ENCODE measurements around the gene IL15. TPM values are rescaled to one million over a fixed set of nuclear protein-coding genes. Genes with fewer than 3 reads are reported as not detected.
"Not testable (repeated sequence)": the region's sequence is repeated elsewhere in the genome, so short reads cannot be mapped to it uniquely, and the experiment has no call there.

The IL15 gene
- polyA plus RNA-seq, 1 donor: 7.0 TPM

DNA sequence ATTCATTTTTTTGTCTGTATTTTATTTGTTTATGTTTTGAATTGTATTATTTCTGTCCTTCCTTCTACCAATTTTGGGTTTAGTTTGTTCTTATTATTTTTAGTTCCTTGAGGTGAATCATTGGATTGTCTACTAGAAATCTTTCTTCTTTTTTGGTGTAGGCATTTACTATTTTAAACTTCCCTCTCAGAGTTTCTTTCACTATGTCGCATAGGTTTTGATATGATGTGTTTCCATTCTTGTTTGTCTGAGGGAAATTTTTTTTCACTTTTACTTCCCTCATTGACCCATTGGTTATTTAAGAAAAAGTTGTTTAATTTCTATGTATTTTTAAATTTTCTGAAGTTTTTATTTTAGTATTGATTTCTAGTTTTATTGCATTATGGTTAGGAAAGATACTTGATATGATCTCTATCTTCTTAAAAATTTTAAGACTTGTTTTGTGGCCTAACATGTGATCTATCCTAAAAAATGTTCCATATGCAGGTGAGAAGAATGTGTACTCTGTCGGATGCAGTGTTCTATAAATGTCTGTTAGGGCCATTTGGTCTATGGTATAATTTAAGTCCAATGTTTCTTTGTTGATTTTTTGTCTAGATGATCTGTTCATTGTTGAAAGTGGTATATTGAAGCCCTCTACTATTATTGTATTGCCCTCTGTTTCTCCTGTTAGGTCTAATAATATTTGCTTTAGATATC, 68.8 kb downstream of the IL15 start:
- DNase-seq: no peak

DNA sequence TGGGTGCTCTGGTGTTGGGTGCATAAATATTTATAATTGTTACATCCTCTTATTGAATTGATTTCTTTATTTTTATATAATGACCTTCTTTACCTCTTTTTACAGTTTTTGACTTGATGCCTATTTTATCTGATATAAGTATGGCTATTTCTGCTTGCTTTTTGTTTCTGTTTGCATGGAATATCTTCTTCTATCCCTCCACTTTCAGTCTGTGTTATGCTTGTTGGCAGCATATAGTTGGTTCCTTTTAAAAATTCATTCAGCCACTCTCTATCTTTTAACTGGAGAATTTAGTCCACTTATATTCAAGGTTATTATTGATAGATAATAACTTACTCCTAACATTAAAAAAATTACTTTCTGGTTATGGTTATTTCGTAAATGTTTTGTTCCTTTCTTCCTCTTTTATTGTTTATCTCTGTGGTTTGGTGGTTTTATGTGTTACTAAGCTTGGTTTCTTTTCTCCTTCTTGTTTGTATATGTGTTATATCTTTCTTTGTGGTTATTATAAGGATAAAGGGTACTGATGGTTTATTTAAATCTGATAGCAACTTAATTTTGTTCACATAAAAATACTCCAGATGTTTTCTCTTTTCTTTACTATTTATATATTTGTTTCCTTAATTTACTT, 69.5 kb downstream of the IL15 start:
- no peak for DNase-seq

- no peak for DNase-seq
These were observed 70.1 kb downstream of the IL15 start for GRCh38 chr4:141706445-141706844.

- DNase-seq: no peak
These were observed 74.8 kb downstream of the IL15 start for GRCh38 chr4:141711211-141711610.

GRCh38 chr4:141713185-141713584, 76.8 kb downstream of the IL15 start:
- no peak for DNase-seq

DNA sequence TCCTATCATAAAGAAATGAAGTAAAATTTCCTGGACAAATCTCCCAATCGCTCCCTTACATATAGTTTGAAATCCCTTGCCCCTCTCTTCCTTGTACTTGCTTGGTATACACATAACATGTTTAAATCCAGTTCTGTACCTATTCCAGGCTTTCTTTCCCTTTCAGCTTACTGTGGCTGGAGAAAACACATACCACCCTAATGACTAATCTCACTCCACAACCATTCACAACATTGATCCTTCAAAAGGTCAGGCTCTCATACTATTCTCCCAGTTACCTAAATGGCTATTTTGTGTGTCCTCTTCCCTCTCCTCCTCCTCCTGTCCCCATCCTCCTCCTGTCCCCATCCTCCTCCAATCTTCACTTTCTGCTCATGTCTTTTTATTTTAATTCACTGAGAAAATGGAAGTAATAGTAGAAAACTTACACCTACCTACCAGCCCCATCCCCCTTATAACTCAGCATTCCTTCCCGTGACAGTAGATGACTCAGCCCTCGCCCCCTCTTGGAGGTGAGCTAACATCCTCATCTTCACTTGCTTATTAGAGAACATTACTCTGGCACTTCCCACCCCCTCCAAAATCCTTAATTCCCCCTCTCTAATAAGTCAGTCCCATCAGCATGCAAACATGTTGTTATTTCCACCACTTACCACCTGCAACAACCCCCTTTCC, 77.5 kb downstream of the IL15 start:
- no peak for DNase-seq

- no peak for DNase-seq
These were observed 83.2 kb downstream of the IL15 start for GRCh38 chr4:141719585-141719984.

- no peak for DNase-seq
These were observed 84.8 kb downstream of the IL15 start for GRCh38 chr4:141721174-141721573.

GRCh38 chr4:141724646-141725045, 88.3 kb downstream of the IL15 start:
- no peak for DNase-seq

- no peak for DNase-seq
These were observed 91.0 kb downstream of the IL15 start for GRCh38 chr4:141727420-141727819.

GRCh38 chr4:141730805-141731204, 94.4 kb downstream of the IL15 start:
- DNase-seq: no peak

DNA sequence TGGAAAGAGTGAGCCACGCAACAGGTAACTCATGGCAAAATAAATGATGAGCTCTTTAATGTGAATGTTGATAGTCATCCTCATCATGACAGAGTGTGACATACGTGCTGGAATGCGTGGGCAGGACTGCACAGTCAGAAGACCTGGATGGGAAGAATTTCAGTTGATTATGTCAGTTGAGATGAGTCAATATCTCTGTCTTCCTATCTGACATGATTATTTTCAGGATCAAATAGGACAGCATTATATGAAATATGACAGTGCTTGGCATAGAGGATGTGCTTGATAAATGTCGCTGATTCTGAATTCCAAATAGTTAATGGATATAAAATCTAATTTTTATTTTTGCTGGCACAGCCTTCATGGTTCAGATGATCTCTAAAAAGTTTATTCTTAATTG, 95.1 kb downstream of the IL15 start:
- no peak for DNase-seq

- no peak for DNase-seq
These were observed 103.3 kb downstream of the IL15 start for GRCh38 chr4:141739636-141740035.

GRCh38 chr4:141746026-141746425, 109.6 kb downstream of the IL15 start:
- no peak for DNase-seq

- not testable (repeated sequence) for DNase-seq
These were observed 115.4 kb downstream of the IL15 start for GRCh38 chr4:141751806-141752205.

DNA sequence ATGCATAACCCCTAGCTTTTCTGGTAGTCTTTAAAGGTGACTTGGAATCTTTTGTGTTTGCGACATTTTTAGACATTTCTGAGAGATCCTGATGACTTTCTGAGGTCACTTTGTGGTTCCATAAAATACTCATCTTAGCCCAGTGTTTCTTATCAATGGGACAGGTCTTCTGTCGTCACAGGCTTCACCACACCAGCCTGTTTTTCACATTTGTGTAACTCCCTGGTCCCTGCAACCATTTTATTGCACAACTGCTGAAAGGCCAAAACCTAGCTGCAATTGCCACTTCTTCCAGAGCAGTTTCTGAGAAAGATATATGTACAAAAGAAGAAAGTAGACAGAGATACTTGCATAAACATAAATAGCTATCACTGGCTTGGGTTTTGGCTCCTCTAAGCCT, 120.9 kb downstream of the IL15 start:
- no peak for DNase-seq

GRCh38 chr4:141759796-141760425, 123.5 kb downstream of the IL15 start:
- DNase-seq: no peak

DNA sequence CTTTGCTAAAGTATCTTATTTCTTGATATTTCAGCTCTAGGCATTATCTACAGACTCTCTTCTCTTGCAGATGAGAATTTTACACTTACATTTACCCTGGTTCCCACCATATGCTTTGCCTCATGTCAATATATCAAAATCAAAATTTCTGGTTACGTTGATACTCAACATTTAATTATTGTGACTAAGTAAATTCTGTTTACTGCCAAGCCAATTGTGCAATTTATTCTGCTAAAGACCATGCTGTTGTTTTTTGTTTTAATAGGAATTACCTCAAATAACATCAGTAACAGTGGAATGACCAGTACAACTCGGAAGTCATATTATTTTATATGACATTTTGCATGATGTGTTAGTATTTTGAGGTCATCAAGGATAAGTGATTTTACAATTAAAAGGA, 125.5 kb downstream of the IL15 start:
- DNase-seq: no peak

- no peak for DNase-seq
These were observed 127.0 kb downstream of the IL15 start for GRCh38 chr4:141763374-141763773.

- DNase-seq: peak; percentile 6
These were observed 132.6 kb downstream of the IL15 start for GRCh38 chr4:141768954-141769353.

DNA sequence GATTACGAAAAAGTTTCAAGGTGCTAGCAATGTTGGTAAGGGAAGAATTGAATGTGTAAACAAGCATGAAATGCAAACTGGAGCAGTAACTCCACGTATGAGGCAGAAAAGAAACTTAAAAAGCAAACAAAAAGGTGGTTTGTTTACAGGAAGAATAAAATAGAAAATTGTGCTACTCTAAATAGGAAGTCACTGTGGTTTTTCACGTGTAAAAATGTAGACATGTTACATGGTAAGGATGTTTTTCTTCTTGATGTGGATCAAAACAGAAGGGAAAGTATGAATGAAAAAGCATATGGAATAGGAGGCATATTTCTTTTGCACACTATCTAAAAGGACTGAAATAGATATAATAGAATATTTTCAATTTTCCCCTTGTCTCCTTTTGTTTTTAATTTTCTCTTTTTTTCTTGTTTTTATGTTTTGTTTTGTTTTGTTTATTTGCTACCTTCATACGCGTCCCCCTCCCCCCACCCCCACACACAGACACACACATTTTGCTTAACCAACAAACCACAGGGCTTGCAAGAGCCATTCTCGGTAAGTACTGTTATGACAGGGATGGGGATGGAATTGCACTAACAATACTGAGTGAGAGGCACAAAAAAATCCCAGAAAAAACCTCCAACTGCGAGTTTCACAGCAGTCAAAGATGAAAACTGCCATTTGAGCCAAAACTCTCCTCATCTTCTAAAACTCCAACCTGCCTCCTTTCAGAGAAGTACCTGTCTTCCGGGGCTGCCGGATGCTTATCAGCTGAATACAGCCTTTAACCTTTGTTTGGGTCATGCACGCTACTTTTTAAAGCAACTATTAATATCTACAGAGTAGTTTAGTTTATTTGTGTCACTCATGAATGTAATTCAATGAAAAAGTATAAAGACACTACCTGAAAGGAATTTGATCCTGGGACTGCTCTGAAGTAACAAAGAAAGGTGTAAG, 135.8 kb downstream of the IL15 start:
- no peak for DNase-seq

DNA sequence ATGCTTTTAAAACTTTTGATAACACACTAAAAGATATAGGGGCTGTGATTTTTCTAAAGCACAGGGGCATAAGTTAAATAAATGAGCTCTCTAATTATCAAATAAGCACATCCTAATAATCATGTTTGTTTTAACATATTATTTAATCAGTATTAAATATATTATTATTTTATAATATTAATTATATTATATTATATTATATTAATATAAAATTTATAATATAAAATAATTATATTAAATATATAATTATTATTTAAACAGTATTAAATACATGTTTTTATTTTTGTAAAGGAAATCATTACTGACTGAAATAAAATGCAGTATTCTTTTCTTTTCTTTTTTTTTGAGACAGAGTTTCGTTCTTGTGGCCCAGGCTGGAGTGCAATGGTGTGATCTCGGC, 136.5 kb downstream of the IL15 start:
- DNase-seq: no peak

Data from hindlimb muscle (tissue), 1 donor.